Activated T-helper 1 cell treated with Interleukin-2 at 50 U/mL for 16 hours (primary cell): ENCODE results near the gene GAK.

Experiments
- DNase-seq: peaks from one replicate; pipeline ENCODE4 v3.0.0-alpha.2; 2020; ENCODE audit warnings: low read depth

The GAK gene

GRCh38 chr4:868421-868820 lies 63.7 kb downstream of the GAK start:
- DNase-seq, result no peak

- DNase-seq, result no peak
Measured at GRCh38 chr4:867526-868250, 64.4 kb downstream of the GAK start.

- no peak for DNase-seq
Measured at GRCh38 chr4:866761-867390, 65.2 kb downstream of the GAK start.

- no peak for DNase-seq
Measured at GRCh38 chr4:866068-866760, 65.9 kb downstream of the GAK start.

GRCh38 chr4:865572-865971 lies 66.5 kb downstream of the GAK start:
- DNase-seq, result no peak

- no peak for DNase-seq
Measured at GRCh38 chr4:865121-865465, 67.0 kb downstream of the GAK start.

- DNase-seq, result no peak
Measured at GRCh38 chr4:864456-865120, 67.5 kb downstream of the GAK start.

- DNase-seq, result no peak
Measured at GRCh38 chr4:860561-860960, 71.6 kb downstream of the GAK start.

GRCh38 chr4:859496-859895 lies 72.6 kb downstream of the GAK start:
- DNase-seq, result no peak

GRCh38 chr4:858831-859451 lies 73.2 kb downstream of the GAK start:
- DNase-seq, result no peak

- DNase-seq, result no peak
Measured at GRCh38 chr4:858041-858481, 74.1 kb downstream of the GAK start.

- no peak for DNase-seq
Measured at GRCh38 chr4:857461-857860, 74.7 kb downstream of the GAK start.

- DNase-seq, result no peak
Measured at GRCh38 chr4:856225-856901, 75.8 kb downstream of the GAK start.

- DNase-seq, result no peak
Measured at GRCh38 chr4:855880-856224, 76.3 kb downstream of the GAK start.

- no peak for DNase-seq
Measured at GRCh38 chr4:854356-854755, 77.8 kb downstream of the GAK start.

GRCh38 chr4:853416-853781 lies 78.7 kb downstream of the GAK start:
- no peak for DNase-seq

GRCh38 chr4:851701-852430 lies 80.2 kb downstream of the GAK start:
- no peak for DNase-seq

- DNase-seq, result no peak
Measured at GRCh38 chr4:850323-850945, 81.7 kb downstream of the GAK start.

- no peak for DNase-seq
Measured at GRCh38 chr4:849478-850175, 82.5 kb downstream of the GAK start.

GRCh38 chr4:848803-849477 lies 83.2 kb downstream of the GAK start:
- DNase-seq, result no peak
